GM20431 (cell line): Measurements from ENCODE around the gene BMI1.
"Not testable (repeated sequence)": the region's sequence is repeated elsewhere in the genome, so short reads cannot be mapped to it uniquely, and the experiment has no call there.

Experiments
- in situ Hi-C: fragments of 300-500 bp; cut with MseI, MboI; formaldehyde crosslinking; loops from one replicate; pipeline ENCODE4 v1.15.0; 2020; ENCODE audit warnings: low sequenced_read_pairs; ENCODE audit not compliant: unreplicated experiment

The BMI1 gene

DNA sequence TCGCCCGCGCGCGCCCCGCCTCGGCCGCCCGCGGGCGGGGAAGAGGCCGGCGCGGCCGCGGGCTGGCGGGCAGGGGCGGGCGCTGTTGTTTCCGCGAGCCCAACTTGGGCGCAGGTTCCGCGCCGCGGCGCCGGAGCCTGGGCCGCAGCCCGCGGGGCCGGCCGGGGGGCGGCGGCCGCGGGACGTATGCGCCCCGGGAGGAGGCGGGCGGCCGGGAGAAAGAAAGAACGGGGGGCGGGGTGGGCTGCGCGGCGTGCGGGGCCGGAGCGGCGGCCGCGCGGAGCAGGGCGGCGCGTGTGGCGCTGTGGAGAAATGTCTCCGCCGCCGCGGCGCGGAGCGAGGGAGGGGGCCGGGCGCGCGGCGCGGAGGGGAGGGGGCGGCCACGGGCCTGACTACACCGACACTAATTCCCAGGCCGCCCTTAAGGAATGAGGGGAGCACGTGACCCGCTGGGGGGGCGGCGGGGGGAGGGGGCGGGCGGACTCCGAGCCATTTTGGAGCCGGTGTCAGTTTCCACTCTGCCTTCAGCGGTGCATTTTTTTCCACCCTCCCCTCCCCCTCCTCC lies at the start of gene BMI1:
Gene BMI1, plus strand, starts transcription at position 509 of the 565 bp plus-strand sequence. CDS start 5,351 bp downstream, outside the sequence.
- in situ Hi-C loops = no loop called here

DNA sequence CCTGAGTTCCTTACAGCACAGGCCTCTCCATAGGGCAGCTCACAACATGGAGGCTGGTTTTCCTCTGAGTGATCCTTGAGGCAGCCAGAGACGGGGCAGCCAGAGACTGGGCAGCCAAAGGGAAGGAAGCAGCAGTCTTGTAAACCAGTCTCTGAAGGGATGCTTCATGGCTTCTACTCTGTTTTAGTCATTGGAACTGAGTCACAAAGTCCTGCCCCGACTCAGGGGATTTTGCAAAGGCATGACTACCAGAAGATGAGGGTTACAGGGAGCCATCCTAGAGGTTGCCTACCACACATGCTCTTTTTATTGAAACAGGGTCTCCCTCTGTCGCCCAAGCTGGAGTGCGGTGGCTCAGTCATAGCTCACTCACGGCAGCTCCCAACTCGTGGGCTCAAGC lies 49.1 kb upstream of the BMI1 start:
- in situ Hi-C loops = no loop called here

- in situ Hi-C loops = no loop called here
These were observed 42.5 kb upstream of the BMI1 start for GRCh38 chr10:22278441-22278782.

DNA sequence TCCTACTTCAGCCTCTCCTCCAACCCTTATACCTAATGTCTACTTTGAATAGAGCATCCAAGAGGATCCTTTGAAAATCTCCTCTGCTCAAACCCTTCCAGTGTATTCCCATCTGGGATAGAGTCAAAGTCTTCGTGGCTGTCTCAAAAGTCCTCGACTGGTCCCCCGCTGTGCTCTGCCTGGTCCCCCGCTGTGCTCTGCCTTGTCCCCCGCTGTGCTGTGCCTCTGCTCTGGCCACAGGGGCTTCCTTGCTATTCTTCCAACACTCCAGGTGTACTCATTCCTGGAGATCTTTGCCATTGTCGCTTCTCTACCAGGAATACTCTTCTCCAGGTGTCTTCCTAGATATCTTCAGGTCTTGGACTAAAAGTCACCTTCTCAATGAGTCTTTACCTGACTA lies 40.8 kb upstream of the BMI1 start:
- in situ Hi-C loops = no loop called here

GRCh38 chr10:22285130-22285529 lies 35.8 kb upstream of the BMI1 start:
- in situ Hi-C loops = no loop called here

GRCh38 chr10:22293747-22294404 lies 27.0 kb upstream of the BMI1 start:
- in situ Hi-C loops = no loop called here

- in situ Hi-C loops = no loop called here
These were observed 26.2 kb upstream of the BMI1 start for GRCh38 chr10:22294694-22295093.

DNA sequence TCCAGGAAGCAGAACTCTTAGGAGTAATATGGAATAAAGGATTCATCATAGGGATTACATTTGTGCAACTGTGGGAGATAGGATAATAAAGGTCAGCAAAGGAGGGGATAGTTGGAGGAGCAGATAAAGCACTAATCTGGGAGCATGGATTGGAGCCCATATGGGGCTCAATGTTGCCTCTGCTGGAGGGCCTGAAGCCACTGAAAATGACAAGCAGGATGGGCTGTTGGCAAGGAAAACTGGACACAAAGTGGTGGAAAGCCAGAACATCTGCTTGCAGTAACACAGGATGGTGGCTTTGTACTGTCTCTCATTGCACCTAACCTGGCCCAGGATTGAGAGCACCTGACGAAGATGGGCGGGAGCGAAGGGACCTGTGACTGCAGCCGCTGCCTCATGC lies 19.7 kb upstream of the BMI1 start:
- in situ Hi-C loops = no loop called here

DNA sequence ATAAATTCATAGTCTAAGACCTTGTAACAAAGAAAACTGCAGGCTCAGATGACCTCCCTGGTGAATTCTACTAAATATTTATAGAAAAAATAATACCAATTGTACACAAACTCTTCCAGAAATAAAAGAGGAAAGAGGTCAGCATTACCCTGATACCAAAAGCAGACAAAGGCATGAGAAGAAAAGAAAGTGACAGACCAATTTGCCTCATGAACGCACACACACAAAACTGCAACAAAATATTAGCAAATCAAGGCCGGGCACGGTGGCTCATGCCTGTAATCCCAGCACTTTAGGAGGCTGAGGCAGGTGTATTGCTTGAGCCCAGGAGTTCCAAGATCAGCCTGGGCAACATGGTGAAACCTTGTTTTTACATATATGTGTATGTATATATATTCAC lies 17.4 kb upstream of the BMI1 start:
- in situ Hi-C loops = no loop called here

- in situ Hi-C loops = no loop called here
These were observed 15.2 kb upstream of the BMI1 start for GRCh38 chr10:22305721-22306120.

GRCh38 chr10:22308390-22308789 lies 12.5 kb upstream of the BMI1 start:
- in situ Hi-C loops = no loop called here

- in situ Hi-C loops = no loop called here
These were observed 11.5 kb upstream of the BMI1 start for GRCh38 chr10:22309180-22310000.

- in situ Hi-C loops = not testable (repeated sequence)
These were observed 10.9 kb upstream of the BMI1 start for GRCh38 chr10:22310012-22310411.

- in situ Hi-C loops = no loop called here
These were observed 10.0 kb upstream of the BMI1 start for GRCh38 chr10:22310928-22311327.

DNA sequence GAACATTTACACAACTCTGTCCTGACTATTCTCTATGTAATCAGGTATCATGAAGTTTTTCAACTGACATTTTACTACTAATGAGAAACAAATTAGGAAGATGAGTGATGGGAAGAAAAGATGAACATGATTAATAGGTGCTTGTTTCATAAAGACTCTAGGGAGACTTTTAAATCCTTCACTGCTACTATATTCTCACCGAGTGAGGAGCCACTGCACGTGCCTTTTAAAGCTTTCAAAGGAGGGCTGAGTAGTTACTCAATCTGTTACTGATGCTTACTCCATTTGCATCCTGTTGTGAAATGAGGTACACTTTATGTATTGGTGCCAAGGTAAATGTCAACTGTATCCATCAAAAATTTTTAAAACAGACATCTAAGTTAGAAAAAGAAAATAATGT lies 6.0 kb upstream of the BMI1 start:
- in situ Hi-C loops = no loop called here

DNA sequence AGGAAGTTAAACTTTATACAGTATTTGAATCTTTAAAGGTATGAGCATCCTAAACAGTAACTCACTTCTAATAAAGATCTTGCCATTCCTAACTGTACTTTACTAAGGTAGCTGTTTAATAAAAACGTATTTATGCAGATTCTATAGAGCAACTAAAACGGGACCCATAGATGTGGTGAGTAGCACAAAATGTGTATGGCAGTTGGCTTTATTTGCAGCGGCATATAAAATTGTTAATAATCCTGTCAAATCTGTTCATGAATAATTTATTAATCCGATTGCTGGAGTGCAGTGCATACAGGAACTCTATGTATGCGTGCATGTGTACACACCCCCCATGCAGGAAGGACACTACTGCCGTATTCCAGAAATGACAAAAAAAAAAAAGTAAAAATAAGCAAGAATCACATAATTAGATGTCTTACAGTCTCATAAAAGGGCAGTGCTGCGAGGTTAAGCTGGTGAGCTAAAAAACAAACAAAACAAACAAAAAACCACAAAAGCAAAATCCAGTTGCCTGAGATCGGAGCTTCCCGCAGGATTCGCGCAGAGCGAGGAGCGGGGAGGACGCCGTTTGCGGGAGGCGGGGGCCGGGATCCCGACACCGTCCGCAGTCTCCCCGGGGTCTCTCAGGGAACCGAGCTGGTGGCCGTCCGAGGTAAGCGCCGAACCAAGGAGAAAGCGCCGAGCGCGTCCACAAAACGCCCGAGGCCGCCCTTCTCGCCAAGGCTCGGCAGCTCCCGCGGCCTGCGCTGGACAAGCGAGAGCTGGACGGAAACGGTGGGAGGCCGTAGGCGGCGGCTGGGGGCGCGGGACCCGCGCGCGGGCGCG lies 5.2 kb upstream of the BMI1 start:
- in situ Hi-C loops = no loop called here

DNA sequence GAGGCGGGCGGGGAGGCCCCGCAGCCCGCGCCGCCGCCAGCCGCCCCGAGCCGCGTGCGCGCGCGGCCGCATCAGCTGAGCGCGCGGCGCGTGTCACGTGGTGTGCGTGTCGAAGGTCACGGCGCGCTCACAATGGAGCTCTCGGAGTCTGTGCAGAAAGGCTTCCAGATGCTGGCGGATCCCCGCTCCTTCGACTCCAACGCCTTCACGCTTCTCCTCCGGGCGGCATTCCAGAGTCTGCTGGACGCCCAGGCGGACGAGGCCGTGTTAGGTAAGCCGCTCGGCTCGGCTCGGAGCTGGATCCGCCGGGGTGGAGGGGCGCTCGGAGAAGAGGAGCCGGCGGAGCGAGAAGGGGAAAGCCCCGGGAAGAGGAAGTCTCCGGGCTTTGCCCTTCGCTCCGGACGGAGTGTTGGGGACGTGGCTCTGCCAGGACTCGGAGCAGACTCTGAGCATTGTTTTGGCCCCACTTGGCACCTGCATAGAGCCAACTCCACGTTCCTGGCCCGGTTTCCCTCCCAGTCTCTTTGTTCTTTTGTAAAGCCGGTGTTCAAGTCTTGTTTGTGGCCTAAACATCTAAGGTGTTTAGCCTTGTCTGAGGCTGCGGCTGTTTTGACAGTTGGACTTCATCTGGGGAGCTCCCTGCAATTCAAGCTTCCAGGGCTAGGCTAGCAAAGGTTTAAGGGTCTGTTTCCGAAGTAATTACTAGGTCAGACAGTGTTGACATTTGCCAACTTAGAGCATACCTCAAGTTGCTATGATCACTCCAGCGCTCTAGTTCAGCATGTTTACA lies 4.4 kb upstream of the BMI1 start, which contains the start of gene COMMD3:
Gene COMMD3, plus strand, starts transcription at position 103 of the 790 bp plus-strand sequence. Its CDS starts 30 bp downstream, at position 133.
- in situ Hi-C loops = no loop called here

- in situ Hi-C loops = no loop called here
These were observed 3.9 kb upstream of the BMI1 start for GRCh38 chr10:22317076-22317370.

- in situ Hi-C loops = no loop called here
These were observed 2.9 kb upstream of the BMI1 start for GRCh38 chr10:22317771-22318565.
